ENCODE data around the gene FFAR4.

FFAR4 gene

DNA sequence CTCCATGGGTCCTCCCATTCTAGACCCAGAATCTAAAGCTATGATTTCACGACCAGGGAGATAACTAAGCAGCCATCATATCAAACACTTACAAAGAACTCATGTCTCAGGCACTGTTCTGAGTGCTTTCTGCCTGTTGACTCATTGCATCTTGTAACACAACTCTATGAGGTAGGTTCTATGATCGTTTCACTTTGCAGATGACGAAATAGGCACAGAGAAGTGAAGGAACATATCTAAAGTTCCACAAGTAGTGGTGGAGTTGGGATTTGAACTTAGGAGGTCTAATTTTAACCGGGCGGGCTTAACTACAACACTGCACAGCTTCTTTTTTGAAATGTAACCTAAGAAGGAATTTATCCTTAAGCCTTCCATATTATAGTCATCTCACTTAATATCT is 31.7 kb downstream of the FFAR4 start:
- H3K36me3 ChIP-seq: no peaks in the 10 kb centered on the region
- no peak overlapping the region for H3K9ac ChIP-seq
- no peak overlapping the region for H3K4me3 ChIP-seq
- no peaks in the 10 kb centered on the region for H3K4me1 ChIP-seq
- no peak overlapping the region for H3K27ac ChIP-seq
- H3K4me2 ChIP-seq: no peak overlapping the region
- H4K20me1 ChIP-seq: no peaks in the 10 kb centered on the region
- peaks cover 17% of the 10 kb centered on the region for H3K9me3 ChIP-seq
- no peak for TF ChIP-seq Cebpa-rat (IDR thresholded peaks at IDR 0.05)
- H3K27me3 ChIP-seq: no peaks in the 10 kb centered on the region

DNA sequence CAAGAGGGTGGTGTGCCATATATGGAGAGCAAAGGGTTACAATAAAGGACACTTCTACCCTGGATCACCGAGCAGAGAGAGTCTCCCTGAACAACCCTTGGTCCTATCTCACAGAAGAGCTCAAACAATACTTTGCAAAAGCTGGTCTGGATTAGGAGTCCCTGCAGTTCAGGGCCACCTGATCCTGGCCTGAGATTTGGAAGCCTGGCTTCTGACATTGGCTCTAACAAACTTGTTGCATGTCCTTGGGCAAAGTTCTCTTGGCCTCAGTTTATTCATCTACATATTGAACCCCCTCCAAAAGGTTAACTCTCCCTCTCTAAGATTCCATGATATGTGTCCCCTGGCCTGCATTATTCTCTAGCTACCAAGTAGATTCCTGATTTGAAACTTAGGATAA is 32.9 kb downstream of the FFAR4 start:
- no peaks in the 10 kb centered on the region for H3K27me3 ChIP-seq
- no peaks in the 10 kb centered on the region for H4K20me1 ChIP-seq
- no peak overlapping the region for H3K4me3 ChIP-seq
- H3K4me2 ChIP-seq: no peak overlapping the region
- no peaks in the 10 kb centered on the region for H3K36me3 ChIP-seq
- no peak overlapping the region for H3K9ac ChIP-seq
- no peaks in the 10 kb centered on the region for H3K4me1 ChIP-seq
- H3K9me3 ChIP-seq: peaks cover 17% of the 10 kb centered on the region
- no peak for TF ChIP-seq Cebpa-rat (IDR thresholded peaks at IDR 0.05)
- H3K27ac ChIP-seq: no peak overlapping the region

DNA sequence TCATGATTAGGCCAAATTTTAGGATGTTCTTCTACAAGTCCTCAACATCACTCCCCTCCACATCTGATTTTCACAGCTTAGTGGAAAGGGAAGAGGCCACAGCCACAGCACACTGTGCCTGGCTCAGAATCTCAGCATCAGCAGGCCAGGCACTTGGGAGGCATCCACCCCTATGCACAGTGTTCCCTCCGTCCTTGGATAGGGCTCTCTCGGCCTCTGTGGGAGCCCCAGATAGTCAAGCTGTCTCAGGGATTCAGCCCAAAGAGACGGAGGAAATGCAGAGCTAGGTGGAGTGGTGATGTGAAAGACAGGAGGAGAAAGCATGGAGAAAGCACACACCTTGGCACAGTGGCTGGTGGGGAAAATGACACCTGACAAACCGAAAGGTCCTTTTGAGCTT is 33.3 kb downstream of the FFAR4 start:
- H3K36me3 ChIP-seq: no peaks in the 10 kb centered on the region
- H4K20me1 ChIP-seq: no peaks in the 10 kb centered on the region
- H3K4me2 ChIP-seq: no peak overlapping the region
- peaks cover 17% of the 10 kb centered on the region for H3K9me3 ChIP-seq
- H3K27ac ChIP-seq: no peak overlapping the region
- H3K27me3 ChIP-seq: no peaks in the 10 kb centered on the region
- H3K4me3 ChIP-seq: no peak overlapping the region
- TF ChIP-seq Cebpa-rat (IDR thresholded peaks at IDR 0.05): no peak
- H3K4me1 ChIP-seq: no peaks in the 10 kb centered on the region
- H3K9ac ChIP-seq: no peak overlapping the region

DNA sequence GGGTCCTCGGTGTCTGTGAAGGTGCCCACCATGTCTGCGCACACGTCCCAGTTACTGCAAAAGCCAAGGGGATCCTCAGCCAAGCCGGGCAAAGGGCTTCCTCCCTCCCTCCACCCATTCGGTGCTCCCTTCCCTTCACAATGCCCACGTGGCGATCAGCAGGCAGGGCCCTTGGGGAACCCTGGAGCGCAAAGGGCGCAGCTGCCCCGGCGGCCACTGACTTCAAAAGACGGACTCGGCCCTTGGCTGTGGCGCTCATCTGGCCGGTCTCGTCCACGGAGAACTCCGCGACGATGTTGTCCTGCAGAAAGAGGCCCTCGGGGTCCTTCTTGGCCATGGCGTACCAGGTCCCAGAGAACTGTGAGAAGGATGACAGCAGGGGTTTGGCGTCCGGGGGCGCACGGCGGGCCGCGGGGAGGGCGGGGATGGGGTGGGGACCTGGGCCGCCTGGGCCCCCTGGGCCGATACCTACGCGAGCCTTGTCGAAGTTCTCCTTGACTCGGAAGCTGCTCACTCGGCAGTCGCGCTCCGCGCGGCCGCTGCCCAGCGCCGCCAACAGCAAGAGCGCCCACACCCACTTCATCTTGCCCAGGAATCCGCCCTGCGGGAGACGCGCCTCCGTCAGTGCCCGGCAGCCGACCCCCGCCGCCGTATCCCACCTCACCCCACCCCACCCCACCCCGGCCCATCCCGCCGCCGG is 34.1 kb downstream of the FFAR4 start:
- Histone ChIP-seq H3K9ac (no peak overlapping the region), H4K20me1 (no peaks in the 10 kb centered on the region), H3K27ac (no peak overlapping the region), H3K4me2 (no peak overlapping the region), H3K9me3 (peaks cover 17% of the 10 kb centered on the region), H3K4me1 (no peaks in the 10 kb centered on the region), H3K27me3 (no peaks in the 10 kb centered on the region), H3K36me3 (no peaks in the 10 kb centered on the region), H3K4me3 (no peak overlapping the region)
- TF ChIP-seq Cebpa-rat (IDR thresholded peaks at IDR 0.05): no peak

DNA sequence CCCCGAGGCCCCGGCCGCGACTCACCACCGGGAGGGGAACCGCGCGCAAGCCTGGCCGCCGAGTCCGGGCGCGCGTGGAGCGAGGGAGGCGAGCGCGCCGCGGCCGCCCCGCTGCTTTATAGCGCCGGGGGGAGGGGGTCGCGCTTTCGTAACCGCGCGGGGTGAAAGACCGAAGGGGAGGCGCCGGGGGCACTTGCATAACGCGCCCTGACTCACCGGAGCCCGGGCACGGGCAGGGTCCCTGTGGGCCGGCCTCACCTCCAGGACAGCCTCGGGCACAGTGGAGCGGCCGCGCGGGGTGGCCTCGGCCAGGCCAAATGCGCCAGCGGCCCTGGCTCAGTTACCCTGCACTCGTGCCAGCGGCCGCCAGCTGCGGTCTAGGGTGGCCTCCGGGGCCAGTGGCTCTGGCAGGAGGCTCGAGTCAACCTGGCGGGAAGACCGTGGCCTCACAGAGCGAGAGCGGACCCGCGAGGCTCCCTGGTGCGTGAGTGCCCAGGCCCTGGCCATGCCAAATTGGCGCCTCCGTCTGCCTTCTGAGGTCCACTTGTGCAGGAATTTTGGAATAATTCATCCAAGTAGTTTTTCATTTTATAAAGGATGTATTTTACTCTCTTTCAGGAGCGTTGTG is 34.8 kb downstream of the FFAR4 start, which contains the start of gene RBP4:
Gene RBP4 (minus strand): TSS at position 90 of the 628 bp plus-strand sequence. CDS start 207 bp downstream, outside the sequence.
- no peak within 1 kb of the TSS for H3K4me2 ChIP-seq
- H4K20me1 ChIP-seq: no peaks in the 10 kb centered on the region
- no peak within 1 kb of the TSS for H3K9ac ChIP-seq
- H3K4me1 ChIP-seq: no peaks in the 10 kb centered on the region
- no peaks in the 10 kb centered on the region for H3K36me3 ChIP-seq
- no peaks in the 10 kb centered on the region for H3K27me3 ChIP-seq
- H3K27ac ChIP-seq: no peak within 1 kb of the TSS
- peaks cover 17% of the 10 kb centered on the region for H3K9me3 ChIP-seq
- no peak for TF ChIP-seq Cebpa-rat (IDR thresholded peaks at IDR 0.05)
- no peak within 1 kb of the TSS for H3K4me3 ChIP-seq

DNA sequence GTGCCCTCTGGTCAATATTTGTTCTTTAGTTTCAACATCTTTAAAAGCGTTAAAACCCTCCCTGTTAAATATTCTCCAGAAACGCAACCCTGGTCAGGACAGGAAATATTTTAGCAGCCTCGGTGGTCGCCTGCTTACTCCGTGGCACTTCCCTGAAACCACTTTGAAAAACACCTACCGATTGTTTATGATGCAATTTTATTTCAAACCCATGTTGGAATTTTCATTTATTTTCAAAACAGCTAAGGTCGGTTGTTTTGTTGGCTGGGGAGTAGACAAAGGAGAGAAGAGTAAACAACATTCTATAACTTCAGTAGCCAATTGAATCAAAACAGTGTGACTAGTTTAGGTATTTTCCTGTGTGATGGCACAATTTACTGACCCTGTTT is 35.3 kb downstream of the FFAR4 start:
- H3K27me3 ChIP-seq: no peaks in the 10 kb centered on the region
- H3K4me2 ChIP-seq: no peak overlapping the region
- H3K27ac ChIP-seq: no peak overlapping the region
- no peaks in the 10 kb centered on the region for H3K4me1 ChIP-seq
- no peaks in the 10 kb centered on the region for H4K20me1 ChIP-seq
- no peak overlapping the region for H3K4me3 ChIP-seq
- no peaks in the 10 kb centered on the region for H3K36me3 ChIP-seq
- peaks cover 17% of the 10 kb centered on the region for H3K9me3 ChIP-seq
- TF ChIP-seq Cebpa-rat (IDR thresholded peaks at IDR 0.05): no peak
- no peak overlapping the region for H3K9ac ChIP-seq

DNA sequence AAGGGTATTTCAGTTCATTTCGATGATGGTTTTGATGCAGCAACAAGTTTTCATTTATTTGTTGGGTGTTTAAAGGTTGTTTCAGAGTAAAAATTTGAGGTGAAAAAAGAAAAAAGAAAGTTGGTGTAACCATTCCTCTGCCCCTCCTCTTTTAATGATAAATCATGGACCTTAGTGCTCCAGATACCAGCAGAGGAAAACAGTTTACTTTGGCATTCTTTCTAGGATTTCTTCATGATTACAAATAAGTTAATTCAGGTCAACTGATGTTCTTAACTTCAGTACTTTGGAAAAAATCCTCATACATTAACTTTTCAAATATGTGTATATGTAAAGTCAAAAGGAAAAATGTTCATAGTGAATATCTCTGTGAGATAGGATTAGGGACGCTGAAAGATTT is 36.6 kb downstream of the FFAR4 start:
- TF ChIP-seq Cebpa-rat (IDR thresholded peaks at IDR 0.05): no peak
- H3K4me2 ChIP-seq: no peak overlapping the region
- H3K27me3 ChIP-seq: no peaks in the 10 kb centered on the region
- no peaks in the 10 kb centered on the region for H3K36me3 ChIP-seq
- no peak overlapping the region for H3K27ac ChIP-seq
- H3K9ac ChIP-seq: no peak overlapping the region
- H3K4me3 ChIP-seq: no peak overlapping the region
- H3K9me3 ChIP-seq: peaks cover 17% of the 10 kb centered on the region
- no peaks in the 10 kb centered on the region for H3K4me1 ChIP-seq
- no peaks in the 10 kb centered on the region for H4K20me1 ChIP-seq

DNA sequence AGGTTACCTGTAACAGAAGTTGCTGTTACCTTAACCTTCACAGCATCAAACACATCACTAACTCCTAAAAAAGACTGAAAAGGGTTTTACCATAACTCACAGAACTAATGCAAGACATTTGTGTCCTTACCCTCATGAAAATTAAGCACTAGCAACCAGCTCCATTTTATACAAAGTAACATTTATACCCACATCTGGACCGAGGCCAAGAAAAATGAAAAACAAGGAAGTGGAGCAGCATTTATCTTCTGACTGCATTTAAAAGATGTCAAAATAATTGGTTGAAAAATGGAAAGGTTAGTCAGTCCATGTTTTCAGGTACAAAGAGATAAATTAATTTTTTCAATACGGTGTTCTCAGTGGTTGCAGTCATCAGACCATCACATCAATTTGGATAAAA is 37.7 kb downstream of the FFAR4 start:
- no peak for TF ChIP-seq Cebpa-rat (IDR thresholded peaks at IDR 0.05)
- Histone ChIP-seq H3K4me2 (no peak overlapping the region), H3K36me3 (no peaks in the 10 kb centered on the region), H3K27ac (no peak overlapping the region), H3K27me3 (no peaks in the 10 kb centered on the region), H3K9me3 (peaks cover 17% of the 10 kb centered on the region), H3K9ac (no peak overlapping the region), H3K4me1 (no peaks in the 10 kb centered on the region), H4K20me1 (no peaks in the 10 kb centered on the region), H3K4me3 (no peak overlapping the region)

DNA sequence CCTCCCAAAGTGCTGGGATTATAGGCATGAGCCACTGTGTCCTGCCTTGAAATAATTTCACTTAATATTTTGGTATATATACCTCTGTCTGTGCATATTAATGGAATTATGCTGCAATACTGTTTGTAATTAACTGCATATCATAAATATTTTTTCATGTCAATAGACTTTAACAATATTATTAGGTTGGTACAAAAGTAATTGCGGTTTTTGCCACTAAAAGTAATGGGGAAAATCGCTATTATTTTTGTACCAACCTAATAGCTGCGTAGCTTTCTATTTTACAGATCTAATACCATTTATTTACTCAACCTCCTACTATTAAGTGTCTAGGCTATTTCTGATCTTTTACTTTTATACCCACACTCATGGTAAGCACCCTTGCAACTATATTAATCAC is 42.0 kb downstream of the FFAR4 start:
- Histone ChIP-seq H3K27me3 (no peaks in the 10 kb centered on the region), H3K4me1 (no peaks in the 10 kb centered on the region)

DNA sequence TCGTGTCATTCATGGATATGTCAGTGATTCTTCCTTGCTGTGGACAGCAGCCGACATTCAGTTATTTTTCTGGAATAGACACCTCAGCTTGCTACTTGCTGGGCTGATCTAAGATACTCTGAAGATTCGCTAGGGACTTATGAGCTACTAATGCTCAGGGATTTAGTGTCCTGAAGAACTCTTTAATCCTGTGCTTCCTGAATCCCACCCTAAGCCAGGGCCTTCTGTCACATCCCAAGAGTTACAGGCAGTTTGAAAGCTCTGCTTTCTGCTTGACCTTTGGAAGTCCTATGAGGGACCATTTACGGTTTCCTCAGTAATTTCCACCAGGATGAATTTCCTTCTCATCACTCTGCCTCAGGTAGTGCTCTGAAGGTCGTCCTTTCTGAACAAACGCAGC is 45.8 kb downstream of the FFAR4 start, which contains the start of gene PDE6C:
Gene PDE6C (plus strand): TSS at position 227 of the 400 bp plus-strand sequence. CDS start 189 bp downstream, outside the sequence.
- Histone ChIP-seq H3K27ac (no peak within 1 kb of the TSS), H3K36me3 (no peaks in the 10 kb centered on the region), H3K4me3 (no peak within 1 kb of the TSS), H4K20me1 (no peaks in the 10 kb centered on the region), H3K27me3 (no peaks in the 10 kb centered on the region), H3K4me2 (no peak within 1 kb of the TSS), H3K9me3 (no peaks in the 10 kb centered on the region), H3K9ac (no peak within 1 kb of the TSS), H3K4me1 (peaks cover 14% of the 10 kb centered on the region; the same call in 1 of the 2 replicates)
- no peak for TF ChIP-seq Cebpa-rat (IDR thresholded peaks at IDR 0.05)

More for the DNA sequence above, 42.0 kb downstream of the FFAR4 start:
- no peak overlapping the region for H3K4me2 ChIP-seq
- H4K20me1 ChIP-seq: no peaks in the 10 kb centered on the region
- H3K9me3 ChIP-seq: no peaks in the 10 kb centered on the region
- no peaks in the 10 kb centered on the region for H3K36me3 ChIP-seq
- no peak for TF ChIP-seq Cebpa-rat (IDR thresholded peaks at IDR 0.05)
- no peak overlapping the region for H3K4me3 ChIP-seq
- no peak overlapping the region for H3K27ac ChIP-seq
- H3K9ac ChIP-seq: no peak overlapping the region

Data from BLaER1 (cell line).